ENCODE data around the gene PSMD3. TPM values are rescaled to one million over a fixed set of nuclear protein-coding genes. Genes with fewer than 3 reads are reported as not detected.

PSMD3 gene
- polyA plus RNA-seq, 1 donor (not counting 4 experiments of a cell fraction or from before 2014, with no cell fraction given), result 108 TPM

GRCh38 chr17:39937447-39937846 lies 43.2 kb upstream of the PSMD3 start:
- H3K4me1 ChIP-seq (ENCODE audit: control insufficient read depth, extremely low read depth, insufficient read depth, low read length), result peaks cover 8% of the 10 kb centered on the region
- peaks cover under 1% of the 10 kb centered on the region for H3K27me3 ChIP-seq (ENCODE audit: control insufficient read depth, extremely low read depth, insufficient read depth, low read length)
- H3K4me2 ChIP-seq (ENCODE audit: control insufficient read depth, extremely low read depth, insufficient read depth, low read depth, low read length), result no peak overlapping the region
- dilution Hi-C loops (cut with MboI; ENCODE audit: extremely low pct_ligation_motif_present, low sequenced_read_pairs), result no loop called here
- H3K27ac ChIP-seq (ENCODE audit: control insufficient read depth, insufficient read depth, low read length), result no peak overlapping the region
- H2AFZ ChIP-seq (ENCODE audit: control insufficient read depth, low read length), result no peak overlapping the region
- no peak overlapping the region for H3K4me3 ChIP-seq (ENCODE audit: control insufficient read depth in 2 of 3, extremely low read depth in 1 of 3, insufficient read depth in 2 of 3, low read depth in 1 of 3, low read length in 3 of 3)
- TF ChIP-seq EZH2 (IDR thresholded peaks at IDR 0.05; ENCODE audit: low read length) (no peak), CTCF (optimal IDR thresholded peaks at IDR 0.05 in 1 of 3, IDR thresholded peaks at IDR 0.05 in 1 of 3, conservative IDR thresholded peaks at IDR 0.05 in 1 of 3; ENCODE audit: extremely low read depth in 1 of 3, insufficient read depth in 2 of 3, low read length in 3 of 3) (no peak)
- DNase-seq (ENCODE audit: low read depth, low spot score) (no peak), FAIRE-seq (no peak)
- H3K9me3 ChIP-seq (ENCODE audit: control insufficient read depth, low read depth, low read length), result no peaks in the 10 kb centered on the region
- H3K79me2 ChIP-seq (ENCODE audit: control insufficient read depth, insufficient read depth, low read length), result no peaks in the 10 kb centered on the region
- no peaks in the 10 kb centered on the region for H3K36me3 ChIP-seq (ENCODE audit: control insufficient read depth in 2 of 2, extremely low read depth in 1 of 2, insufficient read depth in 2 of 2, low read length in 2 of 2)
- H4K20me1 ChIP-seq (ENCODE audit: control insufficient read depth, extremely low read depth, insufficient read depth, low read length), result no peaks in the 10 kb centered on the region
- no peak overlapping the region for H3K9ac ChIP-seq (ENCODE audit: control insufficient read depth, extremely low read depth, insufficient read depth, low read length)
- H3K9me1 ChIP-seq (ENCODE audit: control insufficient read depth, extremely low read depth, insufficient read depth, low read length), result no peaks in the 10 kb centered on the region

- H3K36me3 ChIP-seq (ENCODE audit: control insufficient read depth in 2 of 2, extremely low read depth in 1 of 2, insufficient read depth in 2 of 2, low read length in 2 of 2), result no peaks in the 10 kb centered on the region
- H3K9me1 ChIP-seq (ENCODE audit: control insufficient read depth, extremely low read depth, insufficient read depth, low read length), result no peaks in the 10 kb centered on the region
- no peak overlapping the region for H3K27ac ChIP-seq (ENCODE audit: control insufficient read depth, insufficient read depth, low read length)
- dilution Hi-C loops (cut with MboI; ENCODE audit: extremely low pct_ligation_motif_present, low sequenced_read_pairs), result no loop called here
- DNase-seq (ENCODE audit: low read depth, low spot score) (no peak), FAIRE-seq (no peak)
- H3K9me3 ChIP-seq (ENCODE audit: control insufficient read depth, low read depth, low read length), result no peaks in the 10 kb centered on the region
- H3K9ac ChIP-seq (ENCODE audit: control insufficient read depth, extremely low read depth, insufficient read depth, low read length), result no peak overlapping the region
- no peak for TF ChIP-seq CTCF (optimal IDR thresholded peaks at IDR 0.05 in 1 of 3, IDR thresholded peaks at IDR 0.05 in 1 of 3, conservative IDR thresholded peaks at IDR 0.05 in 1 of 3; ENCODE audit: extremely low read depth in 1 of 3, insufficient read depth in 2 of 3, low read length in 3 of 3)
- no peak for TF ChIP-seq EZH2 (IDR thresholded peaks at IDR 0.05; ENCODE audit: low read length)
- peaks cover 9% of the 10 kb centered on the region for H3K27me3 ChIP-seq (ENCODE audit: control insufficient read depth, extremely low read depth, insufficient read depth, low read length)
- no peak overlapping the region for H3K4me2 ChIP-seq (ENCODE audit: control insufficient read depth, extremely low read depth, insufficient read depth, low read depth, low read length)
- H3K4me3 ChIP-seq (ENCODE audit: control insufficient read depth in 2 of 3, extremely low read depth in 1 of 3, insufficient read depth in 2 of 3, low read depth in 1 of 3, low read length in 3 of 3), result no peak overlapping the region
- peaks cover 8% of the 10 kb centered on the region for H3K4me1 ChIP-seq (ENCODE audit: control insufficient read depth, extremely low read depth, insufficient read depth, low read length)
- H3K79me2 ChIP-seq (ENCODE audit: control insufficient read depth, insufficient read depth, low read length), result no peaks in the 10 kb centered on the region
- no peaks in the 10 kb centered on the region for H4K20me1 ChIP-seq (ENCODE audit: control insufficient read depth, extremely low read depth, insufficient read depth, low read length)
- H2AFZ ChIP-seq (ENCODE audit: control insufficient read depth, low read length), result no peak overlapping the region
Observed at GRCh38 chr17:39938140-39938869, 42.3 kb upstream of the PSMD3 start.
